CD8-positive, alpha-beta memory T cell (primary cell): ENCODE measurements around the gene TTC38. TPM values are rescaled to one million over a fixed set of nuclear protein-coding genes. Genes with fewer than 3 reads are reported as not detected.

Experiments used
- CTCF ChIA-PET: fragments of 350-600 bp; sonication (Branson Sonifier 250); formaldehyde crosslinking; loops from one replicate; lab custom pipeline; 2021; ENCODE audit warnings: antibody characterized with exemption; lab: Charles Lee
- POLR2A ChIA-PET: fragments of 350-600 bp; sonication (Branson Sonifier 250); formaldehyde crosslinking; loops from one replicate; lab custom pipeline; 2021; ENCODE audit warnings: antibody characterized with exemption; lab: Charles Lee
- DNase-seq, 5 donors: peaks; one replicate each; pipeline versions ENCODE4 v3.0.0 to v3.0.0-alpha.2; 2020 to 2022; ENCODE audit warnings: mixed read lengths in 1 of 5
- H3K27ac ChIP-seq: one replicate; pipeline ENCODE4 v1.7.0; 2013; ENCODE audit warnings: low read depth, mild to moderate bottlenecking, low read length, moderate library complexity
- H3K27me3 ChIP-seq: 2 replicates; pipeline ENCODE4 v1.7.0; 2013; ENCODE audit warnings: low read length, mild to moderate bottlenecking; ENCODE audit not compliant: insufficient read depth, poor library complexity, severe bottlenecking
- H3K36me3 ChIP-seq: 2 replicates; pipeline ENCODE4 v1.7.0; 2013; ENCODE audit warnings: mild to moderate bottlenecking, low read length, moderate library complexity; ENCODE audit not compliant: insufficient read depth
- H3K4me1 ChIP-seq: 2 replicates; pipeline ENCODE4 v1.7.0; 2013; ENCODE audit warnings: mild to moderate bottlenecking, low read length, moderate library complexity; ENCODE audit not compliant: insufficient read depth
- H3K4me3 ChIP-seq: 2 replicates; pipeline ENCODE4 v1.7.0; 2013; ENCODE audit warnings: mild to moderate bottlenecking, low read length
- H3K9me3 ChIP-seq: 2 replicates; pipeline ENCODE4 v1.7.0; 2013; ENCODE audit warnings: mild to moderate bottlenecking, low read length
- H3K27ac Mint-ChIP-seq, 8 donors: one replicate each; pipeline ENCODE4 v1.8.0; 2020 to 2021; ENCODE audit warnings: mixed read lengths in 8 of 8, mild to moderate bottlenecking in 6 of 8, inconsistent platforms in 3 of 8, moderate library complexity in 3 of 8
- H3K27me3 Mint-ChIP-seq, 2 donors: one replicate each; pipeline ENCODE4 v1.8.0; 2020 to 2021; ENCODE audit warnings: mixed read lengths in 2 of 2, mild to moderate bottlenecking in 1 of 2, moderate library complexity in 1 of 2
- H3K36me3 Mint-ChIP-seq, 3 donors: one replicate each; pipeline ENCODE4 v1.8.0; 2020 to 2021; ENCODE audit warnings: mixed read lengths in 3 of 3, inconsistent platforms in 1 of 3, mild to moderate bottlenecking in 1 of 3
- H3K4me1 Mint-ChIP-seq, 3 donors: one replicate each; pipeline ENCODE4 v1.8.0; 2020 to 2021; ENCODE audit warnings: mixed read lengths in 3 of 3, inconsistent platforms in 1 of 3, mild to moderate bottlenecking in 1 of 3
- H3K4me3 Mint-ChIP-seq, 7 donors: one replicate each; pipeline ENCODE4 v1.8.0; 2020 to 2021; ENCODE audit warnings: mixed read lengths in 7 of 7, mild to moderate bottlenecking in 6 of 7, moderate library complexity in 4 of 7, inconsistent platforms in 2 of 7
- H3K9me3 Mint-ChIP-seq, 5 donors: one replicate each; pipeline ENCODE4 v1.8.0; 2020 to 2022; ENCODE audit warnings: mixed read lengths in 5 of 5, mild to moderate bottlenecking in 3 of 5, moderate library complexity in 2 of 5, inconsistent platforms in 1 of 5
- polyA plus RNA-seq: library from polyadenylated mRNA; unstranded; fragments of 300-500 nt; fragmentation: Illumina TruSeq; gene quantifications from one replicate; pipeline ENCODE4 v1.2.3, GENCODE V29; 2021
- total RNA-seq, 2 experiments: library from RNA; stranded (reverse); gene quantifications; one replicate each; pipeline ENCODE4 v1.2.3, GENCODE V29; 2021

TTC38 gene
- total and polyA plus RNA-seq, 3 experiments from 2014 or later = 15.6 to 20.0 (median 17.4) TPM

DNA sequence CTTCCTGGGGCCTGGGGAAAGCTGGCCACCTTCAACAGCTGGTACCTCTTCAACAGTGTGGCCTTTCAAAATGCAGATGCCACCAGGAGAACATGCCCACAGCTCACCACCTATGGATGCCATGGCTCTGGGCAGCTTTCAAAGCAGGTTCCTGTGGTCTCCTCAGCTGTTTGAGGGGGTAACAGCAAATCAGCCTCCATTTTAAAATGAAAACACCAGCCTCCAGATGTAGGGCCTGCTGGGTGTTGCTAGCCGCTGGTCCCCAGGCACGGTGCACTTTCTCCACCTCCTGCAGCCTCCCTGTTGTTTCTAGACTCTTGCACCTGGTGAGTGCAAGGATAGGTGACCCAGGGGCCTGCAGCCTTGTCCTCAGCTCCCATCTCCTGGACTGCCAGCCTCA lies 27.7 kb upstream of the TTC38 start:
- H3K27ac Mint-ChIP-seq = peak overlapping the region in 4 of 8 donors; percentile 17 to 83 (median 39)
- H3K9me3 Mint-ChIP-seq = no peaks in the 10 kb centered on the region
- peak overlapping the region in 3 of 7 donors; percentile 52 to 78 (median 77) for H3K4me3 Mint-ChIP-seq
- ChIA-PET POLR2A (no interaction called here), CTCF (no interaction called here)
- Histone ChIP-seq H3K4me3 (peak overlapping the region; percentile 27), H3K36me3 (no peaks in the 10 kb centered on the region), H3K9me3 (no peaks in the 10 kb centered on the region), H3K27ac (no peak overlapping the region), H3K4me1 (peaks cover 19% of the 10 kb centered on the region), H3K27me3 (no peaks in the 10 kb centered on the region)
- no peaks in the 10 kb centered on the region for H3K27me3 Mint-ChIP-seq
- H3K36me3 Mint-ChIP-seq = peaks cover 0 to 45% (median 16%) of the 10 kb centered on the region in 3 donors
- H3K4me1 Mint-ChIP-seq = peaks cover 12 to 23% (median 19%) of the 10 kb centered on the region in 3 donors
- DNase-seq = no peak

DNA sequence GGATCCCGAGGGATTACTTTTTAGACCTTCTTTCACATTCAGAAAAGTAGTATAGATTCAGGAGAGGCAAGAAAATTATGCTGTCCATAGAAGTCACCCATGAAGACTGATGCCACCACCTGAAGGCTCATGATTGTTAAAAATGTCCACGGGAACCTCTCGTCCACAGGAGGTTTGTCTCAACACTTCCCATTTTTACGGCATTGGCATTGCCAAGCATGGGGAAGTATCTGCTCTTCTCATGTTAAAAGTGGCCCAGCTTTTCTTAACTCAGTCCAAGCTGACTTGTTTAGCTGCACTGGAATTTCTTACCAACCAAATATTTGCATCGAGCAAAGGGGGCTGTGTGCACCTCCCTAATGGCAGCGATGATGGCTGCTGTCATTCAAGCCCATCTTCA lies 27.3 kb upstream of the TTC38 start:
- Mint-ChIP-seq H3K9me3 (no peaks in the 10 kb centered on the region), H3K4me3 (no peak overlapping the region), H3K4me1 (peaks cover 12 to 23% (median 19%) of the 10 kb centered on the region in 3 donors), H3K27ac (peak overlapping the region in 3 of 8 donors; percentile 17 to 27 (median 26)), H3K36me3 (peaks cover 0 to 43% (median 11%) of the 10 kb centered on the region in 3 donors), H3K27me3 (no peaks in the 10 kb centered on the region)
- peaks cover 19% of the 10 kb centered on the region for H3K4me1 ChIP-seq
- CTCF ChIA-PET = no interaction called here
- no peak overlapping the region for H3K4me3 ChIP-seq
- POLR2A ChIA-PET = no interaction called here
- H3K36me3 ChIP-seq = no peaks in the 10 kb centered on the region
- no peaks in the 10 kb centered on the region for H3K27me3 ChIP-seq
- no peak for DNase-seq
- no peak overlapping the region for H3K27ac ChIP-seq
- no peaks in the 10 kb centered on the region for H3K9me3 ChIP-seq

DNA sequence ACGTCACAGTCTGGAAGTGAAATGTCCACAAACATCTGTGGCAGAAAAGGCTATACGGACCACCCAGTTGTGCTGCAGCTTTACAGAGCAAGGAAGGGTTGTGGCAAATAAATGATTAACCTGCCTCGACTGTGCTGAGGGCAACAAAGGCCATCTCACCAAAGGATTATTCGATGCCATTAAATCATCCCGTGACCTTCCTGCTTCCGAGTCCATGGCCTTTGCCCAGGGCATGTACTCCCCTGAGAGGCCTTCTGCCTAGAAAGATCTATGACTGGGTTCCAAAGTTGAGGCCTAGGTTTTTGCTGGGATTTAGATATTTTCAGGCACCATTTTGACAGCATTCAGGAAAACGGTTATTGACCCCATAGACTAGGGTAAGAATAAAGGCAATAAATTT lies 26.9 kb upstream of the TTC38 start:
- peaks cover 12 to 23% (median 19%) of the 10 kb centered on the region in 3 donors for H3K4me1 Mint-ChIP-seq
- peak overlapping the region in 1 of 8 donors; percentile 27 for H3K27ac Mint-ChIP-seq
- POLR2A ChIA-PET = no interaction called here

DNA sequence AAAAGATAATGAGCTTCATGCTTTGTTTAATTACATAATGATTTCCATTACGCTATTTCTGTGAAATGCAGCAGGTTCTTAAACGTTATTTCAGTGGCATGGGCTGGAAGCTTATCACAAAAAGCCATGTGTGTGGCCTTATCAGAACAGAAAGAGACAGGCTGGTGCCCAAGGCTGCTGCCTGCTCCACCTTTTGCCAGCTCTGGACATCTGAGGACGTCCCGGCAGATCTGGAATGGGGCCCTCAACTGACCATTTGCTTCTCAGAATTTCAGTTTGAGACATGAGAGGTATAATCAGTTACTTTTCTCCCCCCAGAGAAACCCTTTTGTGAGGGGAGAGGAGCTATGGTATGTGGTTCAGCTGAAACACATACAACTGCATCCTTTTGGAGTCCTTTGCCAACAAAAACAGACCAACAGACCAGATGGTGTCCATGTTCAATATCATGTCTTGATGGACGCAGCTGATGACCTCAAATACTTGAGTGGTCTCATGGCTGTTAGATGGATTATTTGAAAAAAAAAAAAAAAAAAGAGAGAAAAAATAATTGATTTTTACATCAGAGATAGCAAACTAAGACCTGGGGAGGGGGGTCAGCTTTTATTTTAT lies 26.3 kb upstream of the TTC38 start:
- H3K4me3 Mint-ChIP-seq = no peak overlapping the region
- H3K27ac Mint-ChIP-seq = no peak overlapping the region
- DNase-seq = no peak
- H3K36me3 Mint-ChIP-seq = peaks cover 0 to 43% (median 7%) of the 10 kb centered on the region in 3 donors
- POLR2A ChIA-PET = no interaction called here
- no peaks in the 10 kb centered on the region for H3K36me3 ChIP-seq
- CTCF ChIA-PET = interaction anchor here (1.1 to 1.5 kb wide), 2 partner anchors 9 to 86 kb away, joined by 4 read pairs; partner anchors contain the start of gene CDPF1
- H3K4me1 ChIP-seq = peaks cover 19% of the 10 kb centered on the region
- no peaks in the 10 kb centered on the region for H3K27me3 ChIP-seq
- H3K9me3 ChIP-seq = no peaks in the 10 kb centered on the region
- peaks cover 12 to 23% (median 19%) of the 10 kb centered on the region in 3 donors for H3K4me1 Mint-ChIP-seq
- H3K27ac ChIP-seq = no peak overlapping the region
- H3K9me3 Mint-ChIP-seq = no peaks in the 10 kb centered on the region
- no peak overlapping the region for H3K4me3 ChIP-seq
- H3K27me3 Mint-ChIP-seq = no peaks in the 10 kb centered on the region

More for the DNA sequence above, 26.9 kb upstream of the TTC38 start:
- no peaks in the 10 kb centered on the region for H3K27me3 Mint-ChIP-seq
- H3K36me3 Mint-ChIP-seq = peaks cover 0 to 43% (median 9%) of the 10 kb centered on the region in 3 donors
- no peak for DNase-seq
- no peaks in the 10 kb centered on the region for H3K9me3 Mint-ChIP-seq
- no peaks in the 10 kb centered on the region for H3K27me3 ChIP-seq
- no peak overlapping the region for H3K4me3 ChIP-seq
- H3K4me1 ChIP-seq = peaks cover 19% of the 10 kb centered on the region
- no peaks in the 10 kb centered on the region for H3K9me3 ChIP-seq
- no peaks in the 10 kb centered on the region for H3K36me3 ChIP-seq
- CTCF ChIA-PET = interaction anchor here (1.1 to 1.5 kb wide), 2 partner anchors 9 to 85 kb away, joined by 4 read pairs; partner anchors contain the start of gene CDPF1
- H3K4me3 Mint-ChIP-seq = no peak overlapping the region
- no peak overlapping the region for H3K27ac ChIP-seq

DNA sequence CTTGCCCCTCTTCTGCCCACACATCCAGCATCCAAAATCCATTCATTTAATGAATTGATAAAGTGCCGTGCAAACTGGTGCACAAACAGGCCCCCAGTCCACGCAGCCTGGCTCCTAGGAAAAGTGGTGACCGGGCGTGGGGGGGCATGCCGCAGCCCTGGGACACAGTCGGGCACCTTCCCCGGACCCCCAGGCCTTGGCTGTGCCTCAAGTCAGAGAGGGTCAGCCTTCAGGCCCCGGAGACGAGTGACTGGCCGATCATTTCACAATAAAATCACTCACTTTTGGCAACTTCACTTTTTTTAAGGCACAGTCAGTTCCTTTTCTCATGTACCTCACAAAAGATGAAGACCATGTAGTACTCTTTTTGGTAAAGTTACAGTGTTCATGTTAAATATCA lies 25.7 kb upstream of the TTC38 start:
- Histone ChIP-seq H3K27me3 (no peaks in the 10 kb centered on the region), H3K4me1 (peaks cover 19% of the 10 kb centered on the region), H3K27ac (no peak overlapping the region), H3K4me3 (no peak overlapping the region), H3K36me3 (no peaks in the 10 kb centered on the region), H3K9me3 (no peaks in the 10 kb centered on the region)
- Mint-ChIP-seq H3K27me3 (no peaks in the 10 kb centered on the region), H3K27ac (no peak overlapping the region), H3K4me1 (peaks cover 12 to 24% (median 19%) of the 10 kb centered on the region in 3 donors), H3K9me3 (no peaks in the 10 kb centered on the region), H3K36me3 (peaks cover 0 to 39% (median 5%) of the 10 kb centered on the region in 3 donors), H3K4me3 (no peak overlapping the region)
- POLR2A ChIA-PET = no interaction called here
- CTCF ChIA-PET = interaction anchor here (1.1 to 1.5 kb wide), 2 partner anchors 8 to 87 kb away, joined by 4 read pairs; partner anchors contain the start of gene CDPF1
- no peak for DNase-seq

DNA sequence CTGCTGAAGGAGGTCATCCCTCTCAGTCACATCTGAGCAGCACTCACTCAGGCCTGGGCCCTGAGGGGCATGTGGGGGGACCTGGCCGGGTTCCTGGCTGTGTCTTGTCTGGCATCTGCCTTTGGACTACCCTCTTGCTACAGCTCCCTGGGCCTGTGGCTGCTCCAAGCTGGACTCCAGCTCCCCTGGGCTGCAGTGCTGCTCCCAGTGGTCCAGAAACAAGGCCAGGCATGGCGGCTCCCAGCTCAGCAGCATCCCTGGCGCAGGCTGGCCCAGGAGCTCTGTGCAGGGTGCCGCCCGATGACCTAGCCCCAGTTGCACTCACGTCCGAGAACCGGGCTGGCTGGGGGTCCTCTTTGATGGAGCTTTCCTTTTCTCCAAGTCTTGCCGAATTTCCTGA lies 23.0 kb upstream of the TTC38 start:
- ChIA-PET POLR2A (no interaction called here), CTCF (interaction anchor here (0.8 kb wide), 1 partner anchor 52 kb away, joined by 3 read pairs; the partner anchor contains the start of gene GTSE1)
- no peak overlapping the region for H3K4me3 Mint-ChIP-seq
- Histone ChIP-seq H3K27ac (no peak overlapping the region), H3K9me3 (no peaks in the 10 kb centered on the region), H3K4me3 (no peak overlapping the region), H3K27me3 (no peaks in the 10 kb centered on the region), H3K4me1 (peaks cover 20% of the 10 kb centered on the region), H3K36me3 (no peaks in the 10 kb centered on the region)
- no peaks in the 10 kb centered on the region for H3K27me3 Mint-ChIP-seq
- no peak for DNase-seq
- no peaks in the 10 kb centered on the region for H3K9me3 Mint-ChIP-seq
- H3K36me3 Mint-ChIP-seq = peaks cover 0 to 31% (median 3%) of the 10 kb centered on the region in 3 donors
- peaks cover 15 to 27% (median 21%) of the 10 kb centered on the region in 3 donors for H3K4me1 Mint-ChIP-seq
- H3K27ac Mint-ChIP-seq = no peak overlapping the region

DNA sequence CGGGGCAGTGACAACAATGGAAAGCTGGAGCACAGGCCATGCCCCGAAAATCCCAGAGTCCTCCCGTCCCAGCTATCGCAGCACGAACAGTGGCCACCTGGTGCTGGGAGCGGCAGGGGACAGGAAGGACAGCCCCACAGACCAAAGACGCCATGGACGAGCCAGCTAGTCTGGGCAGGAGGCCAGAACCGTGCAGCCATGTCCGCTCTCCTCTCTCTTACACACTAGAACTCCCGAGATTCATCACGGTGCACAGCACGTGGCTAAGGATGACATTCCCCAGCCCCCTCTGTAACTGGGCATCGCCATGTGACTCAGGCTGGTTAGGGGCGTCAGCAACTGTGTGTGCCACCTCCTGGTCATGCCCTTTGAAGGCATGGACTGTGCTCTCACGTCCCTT lies 22.3 kb upstream of the TTC38 start:
- H3K4me3 Mint-ChIP-seq = no peak overlapping the region
- H3K36me3 ChIP-seq = no peaks in the 10 kb centered on the region
- CTCF ChIA-PET = interaction anchor here (1.2 kb wide), 1 partner anchor 10 kb away, joined by 3 read pairs; no protein-coding TSS in a partner anchor
- no peaks in the 10 kb centered on the region for H3K9me3 Mint-ChIP-seq
- H3K27ac Mint-ChIP-seq = peak overlapping the region in 1 of 8 donors; percentile 57
- H3K27me3 ChIP-seq = no peaks in the 10 kb centered on the region
- H3K27ac ChIP-seq = no peak overlapping the region
- peaks cover 13% of the 10 kb centered on the region for H3K4me1 ChIP-seq
- no peak overlapping the region for H3K4me3 ChIP-seq
- H3K27me3 Mint-ChIP-seq = no peaks in the 10 kb centered on the region
- H3K9me3 ChIP-seq = no peaks in the 10 kb centered on the region
- POLR2A ChIA-PET = no interaction called here
- H3K36me3 Mint-ChIP-seq = peaks cover 0 to 31% (median 3%) of the 10 kb centered on the region in 3 donors
- DNase-seq = no peak
- H3K4me1 Mint-ChIP-seq = peaks cover 9 to 19% (median 14%) of the 10 kb centered on the region in 3 donors

DNA sequence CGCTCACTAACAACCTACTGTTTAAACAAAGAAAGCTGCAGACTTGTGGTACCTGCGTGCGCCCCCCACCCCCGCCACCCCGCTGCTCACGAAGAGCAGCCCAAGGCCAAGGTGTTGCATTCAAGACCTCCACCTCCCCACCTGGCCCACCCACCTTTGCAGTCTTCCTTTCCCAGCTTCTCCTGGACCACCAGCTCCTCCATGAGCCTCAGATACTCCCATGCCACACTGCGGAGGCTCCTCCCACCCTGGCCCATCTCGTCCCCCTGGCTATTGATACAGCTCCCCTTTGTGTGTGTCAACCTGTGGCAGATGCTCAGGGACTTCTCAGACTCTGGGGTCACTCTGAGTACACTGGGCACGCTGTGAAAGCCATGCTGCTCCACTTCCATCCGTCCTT lies 21.6 kb upstream of the TTC38 start:
- POLR2A ChIA-PET = no interaction called here
- no peaks in the 10 kb centered on the region for H3K36me3 ChIP-seq
- DNase-seq = no peak
- no peaks in the 10 kb centered on the region for H3K27me3 ChIP-seq
- Mint-ChIP-seq H3K27me3 (no peaks in the 10 kb centered on the region), H3K36me3 (peaks cover 0 to 31% (median 3%) of the 10 kb centered on the region in 3 donors), H3K27ac (peak overlapping the region in 1 of 8 donors; percentile 23), H3K4me1 (peaks cover 11 to 23% (median 15%) of the 10 kb centered on the region in 3 donors), H3K9me3 (no peaks in the 10 kb centered on the region), H3K4me3 (no peak overlapping the region)
- H3K4me1 ChIP-seq = peaks cover 11% of the 10 kb centered on the region
- H3K4me3 ChIP-seq = no peak overlapping the region
- no peaks in the 10 kb centered on the region for H3K9me3 ChIP-seq
- CTCF ChIA-PET = interaction anchor here (1.2 kb wide), 1 partner anchor 9 kb away, joined by 3 read pairs; no protein-coding TSS in a partner anchor
- no peak overlapping the region for H3K27ac ChIP-seq
